HL-60 (cell line): ENCODE results near the gene DLG1.

Source experiments
- POLR2AphosphoS5 ChIP-seq: IDR thresholded peaks from 2 replicates; pipeline ENCODE4 v1.6.1; 2012; ENCODE audit warnings: low read depth
- TF ChIP-seq, protein P1 (sequence below): IDR thresholded peaks from one replicate; pipeline ENCODE4 v1.5.1; 2011; ENCODE audit warnings: low read length, control low read depth, inconsistent platforms; ENCODE audit not compliant: insufficient read depth
- TF ChIP-seq, protein P2 (sequence below): IDR thresholded peaks from 2 replicates; pipeline ENCODE4 v1.6.1; 2012; ENCODE audit warnings: low read depth; ENCODE audit not compliant: insufficient replicate concordance

DNA sequence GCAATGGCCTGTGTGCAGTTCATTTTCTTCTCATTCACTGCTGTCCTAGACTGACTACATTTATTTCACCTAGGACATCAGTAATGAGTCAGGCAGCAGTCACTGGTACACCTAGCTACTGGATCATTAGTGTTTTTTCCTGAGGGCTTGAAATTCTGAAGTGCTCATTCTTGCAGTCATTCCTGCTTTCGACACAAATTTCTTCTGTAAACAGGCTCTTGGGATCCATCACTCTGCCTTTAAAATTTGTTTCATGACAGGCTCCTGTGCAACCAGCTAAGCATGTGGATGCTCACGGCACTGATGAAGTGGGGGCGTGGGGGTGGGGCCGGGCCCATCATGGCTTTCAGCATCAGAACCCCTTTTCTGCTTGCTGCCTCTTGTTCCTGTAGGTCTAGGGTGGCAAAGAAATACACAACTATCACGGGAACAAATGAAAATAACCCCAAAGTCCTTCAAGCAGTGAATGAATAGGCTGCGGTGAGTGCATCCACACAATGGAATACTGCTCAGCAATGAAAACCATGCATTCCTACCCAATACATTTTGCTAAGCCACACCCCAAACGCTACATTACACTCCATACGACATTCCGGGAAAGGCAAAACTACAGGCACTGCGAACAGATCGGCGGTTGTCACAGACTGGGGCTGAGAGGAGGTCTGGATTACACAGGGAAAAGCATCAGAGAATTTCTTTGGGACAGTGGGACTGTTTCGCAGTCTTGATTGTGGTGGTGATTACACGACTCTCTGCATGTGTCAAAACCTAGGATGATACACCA is 259.5 kb downstream of the DLG1 start:
- TF ChIP-seq, protein P1, sequence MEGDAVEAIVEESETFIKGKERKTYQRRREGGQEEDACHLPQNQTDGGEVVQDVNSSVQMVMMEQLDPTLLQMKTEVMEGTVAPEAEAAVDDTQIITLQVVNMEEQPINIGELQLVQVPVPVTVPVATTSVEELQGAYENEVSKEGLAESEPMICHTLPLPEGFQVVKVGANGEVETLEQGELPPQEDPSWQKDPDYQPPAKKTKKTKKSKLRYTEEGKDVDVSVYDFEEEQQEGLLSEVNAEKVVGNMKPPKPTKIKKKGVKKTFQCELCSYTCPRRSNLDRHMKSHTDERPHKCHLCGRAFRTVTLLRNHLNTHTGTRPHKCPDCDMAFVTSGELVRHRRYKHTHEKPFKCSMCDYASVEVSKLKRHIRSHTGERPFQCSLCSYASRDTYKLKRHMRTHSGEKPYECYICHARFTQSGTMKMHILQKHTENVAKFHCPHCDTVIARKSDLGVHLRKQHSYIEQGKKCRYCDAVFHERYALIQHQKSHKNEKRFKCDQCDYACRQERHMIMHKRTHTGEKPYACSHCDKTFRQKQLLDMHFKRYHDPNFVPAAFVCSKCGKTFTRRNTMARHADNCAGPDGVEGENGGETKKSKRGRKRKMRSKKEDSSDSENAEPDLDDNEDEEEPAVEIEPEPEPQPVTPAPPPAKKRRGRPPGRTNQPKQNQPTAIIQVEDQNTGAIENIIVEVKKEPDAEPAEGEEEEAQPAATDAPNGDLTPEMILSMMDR, result no peak
- no peak for TF ChIP-seq POLR2AphosphoS5
- TF ChIP-seq, protein P2, sequence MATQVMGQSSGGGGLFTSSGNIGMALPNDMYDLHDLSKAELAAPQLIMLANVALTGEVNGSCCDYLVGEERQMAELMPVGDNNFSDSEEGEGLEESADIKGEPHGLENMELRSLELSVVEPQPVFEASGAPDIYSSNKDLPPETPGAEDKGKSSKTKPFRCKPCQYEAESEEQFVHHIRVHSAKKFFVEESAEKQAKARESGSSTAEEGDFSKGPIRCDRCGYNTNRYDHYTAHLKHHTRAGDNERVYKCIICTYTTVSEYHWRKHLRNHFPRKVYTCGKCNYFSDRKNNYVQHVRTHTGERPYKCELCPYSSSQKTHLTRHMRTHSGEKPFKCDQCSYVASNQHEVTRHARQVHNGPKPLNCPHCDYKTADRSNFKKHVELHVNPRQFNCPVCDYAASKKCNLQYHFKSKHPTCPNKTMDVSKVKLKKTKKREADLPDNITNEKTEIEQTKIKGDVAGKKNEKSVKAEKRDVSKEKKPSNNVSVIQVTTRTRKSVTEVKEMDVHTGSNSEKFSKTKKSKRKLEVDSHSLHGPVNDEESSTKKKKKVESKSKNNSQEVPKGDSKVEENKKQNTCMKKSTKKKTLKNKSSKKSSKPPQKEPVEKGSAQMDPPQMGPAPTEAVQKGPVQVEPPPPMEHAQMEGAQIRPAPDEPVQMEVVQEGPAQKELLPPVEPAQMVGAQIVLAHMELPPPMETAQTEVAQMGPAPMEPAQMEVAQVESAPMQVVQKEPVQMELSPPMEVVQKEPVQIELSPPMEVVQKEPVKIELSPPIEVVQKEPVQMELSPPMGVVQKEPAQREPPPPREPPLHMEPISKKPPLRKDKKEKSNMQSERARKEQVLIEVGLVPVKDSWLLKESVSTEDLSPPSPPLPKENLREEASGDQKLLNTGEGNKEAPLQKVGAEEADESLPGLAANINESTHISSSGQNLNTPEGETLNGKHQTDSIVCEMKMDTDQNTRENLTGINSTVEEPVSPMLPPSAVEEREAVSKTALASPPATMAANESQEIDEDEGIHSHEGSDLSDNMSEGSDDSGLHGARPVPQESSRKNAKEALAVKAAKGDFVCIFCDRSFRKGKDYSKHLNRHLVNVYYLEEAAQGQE, result no peak
